NCI-H2107 treated with DMSO at 0.1 percent for 48 hours (cell line): ENCODE measurements around the gene STK39.
"Not testable (repeated sequence)": the region's sequence is repeated elsewhere in the genome, so short reads cannot be mapped to it uniquely, and the experiment has no call there.

ENCODE experiments used
- DNase-seq: peaks from one replicate; lab custom pipeline; 2025; ENCODE audit not compliant: unreplicated experiment; lab: John Stamatoyannopoulos, UW

Gene STK39

DNA sequence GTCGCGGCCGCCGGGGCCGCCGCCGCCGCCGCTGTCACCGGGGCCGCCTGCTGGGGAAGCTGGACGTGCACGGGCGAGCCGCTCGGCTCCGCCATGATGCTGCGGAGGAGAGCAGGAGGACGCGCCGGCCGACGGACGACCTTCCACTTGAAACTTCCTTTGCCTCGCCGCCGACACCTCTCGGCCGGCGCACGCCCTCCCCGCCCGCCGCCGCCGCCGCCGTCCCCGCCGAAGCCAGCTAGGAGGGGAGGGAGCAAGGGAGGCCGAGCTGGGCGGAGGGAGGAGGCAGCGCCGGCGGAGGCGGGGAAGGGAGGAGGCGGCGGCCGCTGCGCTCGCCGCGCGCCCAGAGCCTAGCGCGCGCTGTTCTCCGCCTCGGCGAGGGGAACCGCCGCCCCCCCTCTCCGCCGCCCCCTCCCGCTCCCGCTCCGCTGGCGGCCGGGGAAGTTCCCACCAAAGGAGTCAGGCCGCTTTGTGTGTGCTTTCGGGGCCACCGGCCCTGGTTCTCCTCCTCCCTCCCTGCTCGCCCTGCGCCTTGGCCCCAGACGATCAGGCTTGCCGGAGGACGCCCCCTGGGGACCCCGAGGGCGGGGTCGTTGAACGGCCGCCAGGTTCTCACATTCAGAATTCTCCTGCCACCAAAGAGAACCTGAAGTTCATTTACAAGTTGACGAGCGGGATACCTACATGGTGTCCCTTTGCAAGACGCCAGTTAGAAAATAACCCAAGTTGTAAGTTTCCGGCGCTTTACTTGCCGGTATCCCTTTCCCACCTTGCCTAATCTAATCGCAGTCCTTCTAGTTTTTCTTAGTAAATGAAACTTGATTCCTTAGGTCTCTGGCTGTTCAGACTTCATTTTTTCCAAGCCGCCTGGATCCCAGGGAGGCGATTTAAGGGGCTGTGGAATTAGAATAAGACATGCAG lies at the start of gene STK39:
Gene STK39 (minus strand): TSS at position 255 of the 921 bp plus-strand sequence. CDS start 160 bp downstream, at position 95.
- peak; percentile 40 for DNase-seq

GRCh38 chr2:168295051-168295450 lies 47.7 kb upstream of the STK39 start:
- no peak for DNase-seq

GRCh38 chr2:168294409-168294808 lies 47.0 kb upstream of the STK39 start:
- DNase-seq: no peak

GRCh38 chr2:168293766-168294165 lies 46.4 kb upstream of the STK39 start:
- no peak for DNase-seq

DNA sequence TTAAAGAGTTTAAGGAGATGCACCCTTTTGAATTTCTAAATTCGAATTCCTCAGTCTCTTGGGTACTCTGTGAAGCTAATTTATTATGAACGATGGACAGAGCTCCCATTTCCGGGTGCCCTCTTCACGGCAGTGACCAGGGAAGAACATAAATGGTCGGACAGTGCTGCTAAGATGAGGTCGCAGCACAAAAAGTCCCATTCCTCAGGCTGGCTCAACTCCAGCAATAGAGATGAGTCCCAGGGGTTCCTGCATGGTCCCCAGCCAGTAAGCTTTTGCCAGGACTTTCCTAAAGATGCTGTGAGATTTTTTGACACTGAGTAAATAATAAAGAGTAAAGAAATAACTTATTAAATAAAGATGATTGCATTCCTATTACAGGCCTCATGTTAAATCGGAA lies 43.0 kb upstream of the STK39 start:
- no peak for DNase-seq

- DNase-seq: no peak
These were observed 42.5 kb upstream of the STK39 start for GRCh38 chr2:168289880-168290279.

- DNase-seq: no peak
These were observed 39.1 kb upstream of the STK39 start for GRCh38 chr2:168286535-168286934.

DNA sequence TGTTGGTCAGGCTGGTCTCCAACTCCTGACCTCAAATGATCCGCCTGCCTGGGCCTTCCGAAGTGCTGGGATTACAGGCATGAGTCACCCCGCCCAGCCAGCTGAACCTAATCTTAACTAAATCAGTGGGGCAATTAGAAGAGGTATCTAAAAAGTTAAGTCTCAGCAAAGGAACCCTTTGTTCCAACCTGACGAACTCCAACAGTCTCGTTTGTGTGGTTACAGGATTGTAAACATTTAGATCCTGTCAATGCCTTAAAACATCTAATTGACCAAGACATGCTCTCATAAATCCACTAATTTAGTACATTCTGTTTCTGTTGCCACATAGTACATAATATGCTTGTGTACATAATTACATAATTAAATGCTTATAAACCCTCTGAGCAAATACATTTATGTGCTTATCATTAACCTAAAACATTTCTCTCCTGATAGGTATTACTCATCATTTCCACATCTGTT lies 31.1 kb upstream of the STK39 start:
- DNase-seq: no peak

GRCh38 chr2:168277276-168277675 lies 29.9 kb upstream of the STK39 start:
- DNase-seq: no peak

DNA sequence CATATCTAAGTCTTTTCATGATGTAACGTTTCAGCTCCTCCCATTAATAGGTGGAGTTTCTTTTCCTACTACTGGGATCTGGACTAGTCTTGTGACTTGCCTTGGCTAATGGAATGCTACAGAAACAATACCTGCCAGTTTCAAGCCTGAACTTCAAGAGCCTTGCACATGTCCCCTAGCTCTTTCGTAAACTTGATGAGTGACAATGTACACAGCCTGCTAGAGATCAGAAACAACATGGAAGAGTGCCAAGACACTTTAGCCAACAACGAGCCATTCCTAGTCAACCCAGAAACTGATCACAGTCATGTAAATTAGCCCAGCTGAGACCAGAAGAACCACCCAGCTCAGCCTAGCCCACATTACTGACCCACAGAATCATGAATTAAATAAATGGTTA lies 24.8 kb upstream of the STK39 start:
- no peak for DNase-seq

DNA sequence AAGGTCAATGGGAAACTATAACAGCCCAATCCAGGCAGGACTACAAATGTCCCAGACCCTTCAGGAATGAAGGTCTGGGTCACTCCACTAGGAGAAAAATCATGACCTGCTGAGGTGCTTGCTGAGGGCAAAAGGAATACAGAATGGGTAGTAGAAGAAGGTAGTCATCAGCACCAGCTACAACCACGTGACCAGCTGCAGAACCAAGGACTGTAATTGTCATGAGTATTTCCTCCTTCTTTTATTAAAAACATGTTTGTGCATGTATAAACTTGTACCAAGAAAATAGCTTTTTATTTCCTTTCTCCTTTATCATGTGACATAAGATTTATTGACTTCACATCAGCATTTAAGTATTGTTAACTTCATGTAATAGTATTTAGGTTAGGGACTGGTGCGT lies 15.5 kb upstream of the STK39 start:
- not testable (repeated sequence) for DNase-seq

DNA sequence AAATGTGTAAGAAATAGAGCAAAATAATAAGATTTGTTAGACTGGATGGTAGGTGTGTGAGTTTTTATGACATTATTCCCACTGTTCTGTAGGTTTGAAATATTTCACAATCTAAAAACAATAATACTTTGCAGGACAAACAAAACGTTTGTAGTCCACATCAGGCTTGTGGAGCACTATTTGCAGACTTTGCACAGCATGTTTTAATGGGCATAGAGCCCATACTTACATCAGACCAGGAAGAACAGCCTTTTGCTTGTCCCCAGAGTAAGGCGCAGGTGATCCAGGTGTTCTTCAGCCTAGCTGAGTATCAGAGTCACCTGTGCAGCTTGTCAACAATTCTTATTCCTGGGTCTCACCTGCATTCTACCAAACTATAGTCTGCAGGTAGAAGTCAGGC lies 9.1 kb upstream of the STK39 start:
- no peak for DNase-seq

DNA sequence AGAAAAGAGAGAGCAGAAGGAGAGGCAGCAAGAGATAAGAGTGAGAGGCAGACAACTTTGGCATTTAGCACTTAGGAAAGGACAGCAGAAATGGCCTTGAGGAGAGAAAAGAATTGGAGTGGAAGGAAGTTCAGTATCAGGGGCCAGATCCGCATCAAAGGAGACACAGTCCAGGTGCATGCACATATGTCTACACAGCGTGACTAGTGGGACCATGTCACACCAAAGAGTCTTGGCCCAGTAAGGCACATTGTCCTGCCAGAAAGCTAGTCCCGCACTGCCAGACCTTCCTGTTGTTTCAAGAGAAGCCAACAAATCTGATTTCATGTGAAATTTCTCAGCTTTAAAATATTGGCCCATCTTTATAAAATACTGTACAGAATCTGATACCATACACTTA lies 8.5 kb upstream of the STK39 start:
- DNase-seq: no peak

GRCh38 chr2:168255103-168255502 lies 7.7 kb upstream of the STK39 start:
- DNase-seq: no peak

- no peak for DNase-seq
These were observed 7.0 kb upstream of the STK39 start for GRCh38 chr2:168254158-168254935.

- no peak for DNase-seq
These were observed 6.0 kb upstream of the STK39 start for GRCh38 chr2:168253379-168253778.

- no peak for DNase-seq
These were observed 5.6 kb upstream of the STK39 start for GRCh38 chr2:168252976-168253375.

- DNase-seq: no peak
These were observed 683 bp downstream of the STK39 start for GRCh38 chr2:168246483-168247340.

GRCh38 chr2:168246072-168246482 lies 1.3 kb downstream of the STK39 start:
- no peak for DNase-seq

- DNase-seq: no peak
These were observed 2.1 kb downstream of the STK39 start for GRCh38 chr2:168245074-168245825.
